Nucleus accumbens (tissue), 56 donors: ENCODE measurements around the gene SNX22.
"Not testable (repeated sequence)": the region's sequence is repeated elsewhere in the genome, so short reads cannot be mapped to it uniquely, and the experiment has no call there.

Experiments used
- DNase-seq, 56 donors: peaks; one replicate each; lab custom pipeline; 2025; lab: John Stamatoyannopoulos, UW

SNX22 gene

DNA sequence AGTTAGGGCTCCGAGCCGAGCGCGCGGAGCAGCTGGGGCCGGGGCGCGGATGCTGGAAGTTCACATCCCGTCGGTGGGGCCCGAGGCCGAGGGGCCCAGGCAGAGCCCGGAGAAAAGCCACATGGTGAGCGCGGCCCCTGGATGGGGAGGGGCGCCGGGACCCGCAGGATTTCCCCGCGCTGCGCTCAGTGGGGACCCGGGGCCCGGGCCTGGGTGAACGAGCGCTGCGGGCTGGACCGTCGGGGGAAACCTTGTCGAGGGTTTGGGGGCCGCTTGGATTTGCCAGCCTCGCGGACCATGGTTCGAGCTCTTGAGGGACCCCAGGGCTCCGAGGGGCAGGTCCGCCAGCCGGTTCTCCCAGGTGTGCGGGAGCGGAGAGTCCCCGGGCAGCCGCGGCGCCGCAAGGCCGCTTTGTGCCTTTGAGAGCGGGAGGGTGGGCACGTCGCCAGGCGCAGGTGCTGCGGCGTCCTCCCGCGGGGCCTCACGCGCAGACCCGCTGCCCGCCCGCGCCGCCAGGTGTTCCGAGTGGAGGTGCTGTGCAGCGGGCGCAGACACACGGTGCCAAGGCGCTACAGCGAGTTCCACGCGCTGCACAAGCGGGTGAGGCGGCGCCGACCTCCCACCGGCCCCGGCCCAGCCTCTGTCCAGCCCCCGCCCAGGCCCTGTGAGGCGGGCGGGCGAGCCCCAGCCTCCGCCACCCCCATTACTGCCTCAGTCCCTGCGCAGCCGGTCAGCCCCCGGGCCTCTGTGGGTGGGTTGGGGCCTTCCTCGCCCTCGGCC is at the start of gene SNX22:
TSS of gene SNX22 (plus strand) at position 5 of the 780 bp plus-strand sequence. CDS start at position 50, 45 bp downstream.
- peak in 1 of 56 donors; percentile 54 for DNase-seq

DNA sequence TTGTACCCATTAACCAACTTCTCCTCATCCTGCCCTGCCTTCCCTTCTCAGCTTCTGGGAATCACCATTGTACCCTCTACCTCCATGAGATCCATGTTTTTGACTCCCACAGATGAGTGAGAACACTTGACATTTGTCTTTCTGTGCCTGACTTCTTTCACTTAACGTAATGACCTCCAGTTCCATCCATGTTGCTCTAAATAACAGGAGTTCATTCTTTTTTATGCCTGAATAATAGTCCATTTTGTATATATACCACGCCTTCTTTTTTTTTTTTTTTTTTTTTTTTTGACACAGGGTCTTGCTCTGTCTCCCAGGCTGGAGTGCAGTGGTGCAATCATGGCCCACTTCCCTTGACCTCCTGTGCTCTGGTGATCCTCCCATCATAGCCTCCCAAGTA is 49.0 kb upstream of the SNX22 start:
- DNase-seq, result no peak

DNA sequence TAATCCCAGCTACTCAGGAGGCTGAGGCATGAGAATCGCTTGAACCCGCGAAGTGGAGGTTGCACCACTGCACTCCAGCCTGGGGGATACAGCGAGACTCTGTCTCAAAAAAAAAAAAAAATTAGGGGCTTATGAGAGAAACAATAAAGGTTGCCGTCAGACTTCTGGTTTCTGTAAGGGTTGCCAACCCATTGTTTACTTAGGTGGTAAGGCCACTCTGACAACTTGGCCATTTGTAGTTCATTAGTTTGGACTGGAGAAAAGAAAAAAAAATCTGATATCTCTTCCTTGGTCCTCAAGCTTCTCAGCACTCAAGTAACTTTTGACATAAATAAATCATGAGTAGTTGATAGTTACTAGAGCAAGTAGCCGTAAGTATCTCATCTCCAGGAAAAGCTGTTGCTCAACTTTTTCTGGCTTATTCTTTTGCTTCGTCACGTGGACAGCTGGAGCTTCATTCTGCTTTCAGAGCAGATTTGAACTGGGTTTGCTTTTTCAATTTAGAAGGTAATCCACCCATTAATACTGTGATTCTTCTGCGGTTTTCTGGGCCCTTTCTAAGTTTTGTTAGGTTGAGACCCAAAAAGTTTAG is 46.3 kb upstream of the SNX22 start:
- peak in 3 of 56 donors; percentile 8 to 26 (median 10) for DNase-seq

DNA sequence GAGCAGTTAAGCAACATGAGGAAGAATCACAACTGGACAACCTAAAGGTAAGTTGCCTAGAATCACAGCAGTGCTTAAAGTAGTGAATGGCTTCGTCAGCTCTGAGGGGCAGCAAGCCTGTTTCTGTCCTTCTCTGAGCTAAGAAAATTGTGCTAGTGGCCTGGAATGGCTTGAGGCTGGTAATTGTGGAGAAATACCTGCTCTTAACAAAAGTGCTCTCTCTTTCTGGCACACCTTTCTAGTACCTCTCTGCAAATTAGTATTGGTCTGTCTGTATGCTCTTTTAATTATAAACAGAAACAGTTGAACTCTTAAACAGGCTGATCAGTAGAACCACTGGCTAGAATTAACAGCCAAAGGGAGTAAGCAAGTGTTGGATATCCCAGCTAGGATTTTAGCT is 44.2 kb upstream of the SNX22 start:
- no peak for DNase-seq

DNA sequence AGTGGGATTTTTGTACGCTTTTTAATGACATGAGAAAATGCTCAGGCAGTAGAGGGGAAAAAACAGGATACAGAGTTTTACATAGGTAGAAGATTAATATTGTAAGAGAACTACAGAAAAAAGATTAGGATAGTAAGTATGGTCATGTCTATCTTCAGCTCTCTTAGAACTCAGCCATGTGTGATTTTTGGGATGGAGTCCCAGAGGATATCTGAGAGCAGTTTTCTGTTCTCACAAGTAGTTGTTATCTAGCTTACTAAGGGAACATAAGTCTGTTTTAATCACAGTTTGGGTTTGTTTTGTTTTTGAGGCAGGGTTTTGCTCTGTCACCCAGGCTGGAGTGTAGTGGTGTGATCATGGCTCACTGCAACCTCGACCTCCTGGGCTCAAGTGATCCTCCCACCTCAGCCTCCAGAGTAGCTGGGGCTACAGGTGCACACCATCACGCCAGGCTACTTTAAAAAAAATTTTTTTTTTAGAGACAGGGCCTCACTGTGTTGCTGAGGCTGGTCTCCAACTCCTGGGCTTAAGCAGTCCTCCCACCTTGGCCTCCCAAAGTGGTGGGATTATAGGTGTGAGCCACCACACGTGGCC is 41.3 kb upstream of the SNX22 start:
- not testable (repeated sequence) for DNase-seq

DNA sequence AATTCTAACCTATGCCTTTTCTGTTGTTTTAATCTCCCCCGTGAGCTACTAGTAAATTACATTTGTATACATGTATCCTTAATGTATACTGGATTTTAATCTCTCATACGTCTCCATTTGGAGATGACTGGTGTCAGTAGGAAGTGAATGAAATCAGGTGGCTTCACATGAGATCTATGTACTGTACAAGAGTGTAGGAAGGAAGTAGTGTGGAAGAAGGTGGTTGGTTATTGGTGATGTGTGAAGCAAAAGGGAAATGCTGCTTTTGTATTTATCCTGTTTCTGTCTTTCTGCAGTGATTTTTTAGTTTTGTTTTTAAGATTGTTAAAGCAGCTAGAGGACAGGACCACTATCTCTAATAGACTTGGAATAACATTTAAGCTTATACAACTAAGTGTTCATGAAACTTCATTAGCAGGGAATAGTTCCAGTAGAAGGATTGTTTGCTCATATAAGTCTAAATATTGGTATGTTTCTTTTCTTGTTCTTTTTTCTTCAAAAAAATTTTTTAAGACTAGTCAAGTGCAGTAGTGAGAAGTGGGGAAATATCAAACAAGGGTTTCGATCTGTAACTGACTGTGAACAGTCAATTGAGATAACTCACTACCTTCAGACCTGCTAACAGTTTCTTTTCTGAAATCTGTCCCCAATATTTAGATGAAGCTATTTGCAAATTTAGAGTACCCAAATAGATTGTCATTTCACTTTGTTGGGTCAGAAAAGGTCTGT is 40.4 kb upstream of the SNX22 start:
- no peak for DNase-seq

DNA sequence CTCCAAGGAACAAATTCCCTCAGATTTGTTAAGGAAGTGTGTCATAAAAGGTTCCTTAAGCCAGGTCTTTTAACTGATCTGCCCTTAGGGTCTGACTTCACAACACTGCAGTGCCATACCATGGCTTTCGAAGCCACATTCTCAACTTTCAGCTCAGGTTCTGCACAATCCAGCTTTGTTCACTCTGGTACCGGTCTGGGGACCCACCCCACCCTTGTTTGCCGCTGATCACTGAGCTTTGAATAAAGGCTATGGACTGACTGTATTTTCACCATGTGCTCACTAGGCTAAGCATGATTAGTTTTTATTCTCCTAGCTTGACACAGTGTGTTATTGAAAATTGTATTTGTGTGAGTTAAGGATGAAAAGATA is 39.9 kb upstream of the SNX22 start:
- DNase-seq, result no peak

DNA sequence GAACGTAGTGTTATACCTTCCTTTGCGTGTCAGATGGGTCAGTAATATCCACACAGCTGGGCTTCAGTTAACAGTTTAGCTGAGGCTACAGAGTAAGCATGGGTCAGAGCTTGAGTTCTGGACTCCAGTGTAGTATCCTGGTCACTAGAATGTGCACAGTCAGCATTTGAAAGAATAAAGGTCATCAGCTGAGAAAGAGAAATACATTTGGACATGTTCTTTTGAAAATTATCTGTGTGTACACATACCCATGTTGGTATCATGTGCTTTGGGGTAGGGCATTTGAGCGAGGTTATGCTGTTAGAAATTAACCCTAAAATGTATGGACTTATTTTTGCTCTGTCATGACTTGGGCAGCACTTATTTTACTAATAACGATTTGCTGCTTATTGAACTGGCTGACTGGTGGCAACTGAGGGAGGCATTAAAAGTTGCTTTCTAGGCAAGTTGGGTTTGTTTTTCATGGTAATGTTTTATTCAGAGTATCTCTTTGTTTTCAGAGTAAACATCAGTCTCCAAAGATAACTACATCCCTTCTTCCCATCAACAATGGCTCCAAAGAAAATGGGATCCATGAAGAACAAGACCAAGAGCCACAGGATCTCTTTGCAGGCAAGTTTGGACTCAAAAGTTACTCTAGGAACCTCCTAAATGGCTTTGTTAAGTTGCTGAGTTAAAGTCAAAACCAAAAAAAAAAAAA is 39.3 kb upstream of the SNX22 start:
- DNase-seq, result no peak

DNA sequence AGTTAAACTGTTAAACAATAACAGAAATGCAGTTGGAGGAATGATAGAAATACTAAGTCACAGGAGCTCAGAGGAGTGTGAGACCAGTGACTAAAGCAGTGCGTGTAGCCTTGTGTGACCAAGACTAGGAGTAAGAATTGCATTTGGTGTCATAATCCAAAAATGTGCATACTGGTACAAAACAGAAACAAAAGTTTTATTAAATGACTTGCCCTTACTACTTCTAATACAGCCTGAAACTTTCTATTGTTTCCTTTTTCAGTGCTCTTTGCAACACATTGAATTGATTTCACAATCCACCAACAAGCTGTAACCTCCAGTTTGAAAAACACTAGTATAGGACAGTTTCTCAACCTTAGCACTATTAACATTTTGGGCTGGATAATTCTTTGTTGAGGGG is 38.6 kb upstream of the SNX22 start:
- DNase-seq, result no peak

DNA sequence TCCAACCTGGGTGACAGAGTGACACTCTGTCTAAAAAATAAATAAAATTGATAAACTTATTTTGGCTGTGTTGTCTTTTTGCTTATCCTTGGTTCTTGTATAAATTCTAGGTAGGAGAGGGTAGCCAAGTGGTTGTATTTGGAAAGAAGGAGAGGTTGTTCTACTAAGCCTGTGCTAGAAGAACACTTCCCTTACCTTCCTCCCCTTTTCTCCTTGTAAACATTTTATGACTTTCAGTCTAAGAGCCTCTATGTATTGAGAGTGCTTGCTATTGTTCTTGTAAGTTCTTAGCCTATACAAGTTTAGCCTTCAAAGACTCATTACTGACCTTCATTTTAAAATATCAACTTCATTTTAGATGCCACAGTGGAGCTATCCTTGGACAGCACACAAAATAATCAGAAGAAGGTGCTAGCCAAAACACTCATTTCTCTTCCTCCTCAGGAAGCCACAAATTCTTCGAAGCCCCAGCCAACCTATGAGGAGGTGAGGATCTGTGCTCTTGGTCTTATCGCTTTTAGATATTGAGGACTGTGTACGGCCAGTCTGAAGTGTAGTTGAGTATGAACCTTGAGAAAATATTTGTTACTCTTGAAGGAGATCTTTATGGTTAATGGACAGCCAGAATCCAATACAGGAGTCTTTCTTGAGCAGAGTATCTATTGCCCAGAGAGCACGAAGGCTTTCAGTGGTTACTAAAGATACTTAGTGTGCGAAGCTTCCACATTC is 33.6 kb upstream of the SNX22 start:
- no peak for DNase-seq

DNA sequence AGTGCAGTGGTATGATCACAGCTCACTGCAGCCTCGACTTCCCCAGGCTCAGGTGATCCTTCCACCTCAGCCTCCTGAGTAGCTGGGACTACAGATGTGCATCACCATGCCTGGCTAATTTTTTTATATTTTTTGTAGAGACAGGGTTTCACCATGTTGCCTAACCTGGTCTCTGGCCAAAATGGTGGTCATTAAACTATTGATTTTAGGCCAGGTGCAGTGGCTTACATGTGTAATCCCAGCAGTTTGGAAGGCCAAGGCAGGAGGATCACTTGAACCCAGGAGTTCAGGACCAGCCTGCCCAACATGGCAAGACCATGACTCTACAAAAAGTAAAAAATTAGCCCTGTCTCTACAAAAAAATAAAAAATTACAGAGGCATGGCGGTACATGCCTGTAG is 31.2 kb upstream of the SNX22 start:
- not testable (repeated sequence) for DNase-seq

DNA sequence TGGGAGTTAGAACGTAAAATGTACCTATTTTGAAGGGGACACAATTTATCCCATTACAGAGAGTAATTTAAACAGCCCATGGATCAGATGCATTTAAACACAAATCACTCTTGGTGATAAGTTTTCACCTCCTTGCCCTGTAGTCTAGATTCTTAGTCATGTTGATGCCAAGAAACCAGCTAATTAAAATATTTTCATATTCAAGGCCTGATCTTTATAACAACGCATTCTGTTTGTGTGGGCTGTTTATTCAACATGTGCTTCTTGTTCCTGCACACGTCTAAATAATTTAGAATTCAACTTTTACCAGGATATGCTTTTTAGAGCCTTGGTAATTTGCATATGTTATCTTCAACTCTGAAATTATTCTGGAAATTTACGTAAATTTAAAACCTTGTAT is 29.9 kb upstream of the SNX22 start:
- no peak for DNase-seq

DNA sequence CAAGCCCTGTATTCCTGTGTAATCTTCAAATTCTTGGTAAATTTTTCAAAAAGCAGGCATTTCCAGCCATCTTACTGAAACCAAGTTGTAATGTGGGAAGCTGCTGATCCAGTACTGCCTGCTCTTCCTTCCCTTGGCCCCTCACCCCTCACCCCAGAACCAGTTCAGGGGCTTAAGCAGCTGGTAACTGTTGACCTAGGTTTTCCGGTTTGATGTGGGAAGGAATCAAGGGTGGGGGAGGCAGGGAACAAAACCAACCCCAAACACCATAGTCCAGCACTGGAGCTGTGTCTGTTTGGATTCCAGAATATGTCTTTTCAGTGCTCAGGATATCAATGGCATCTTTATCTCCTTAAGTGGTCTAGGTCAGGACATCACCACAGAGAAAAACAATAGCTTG is 29.1 kb upstream of the SNX22 start:
- DNase-seq, result peak in 14 of 56 donors; percentile 30 to 74 (median 53)

DNA sequence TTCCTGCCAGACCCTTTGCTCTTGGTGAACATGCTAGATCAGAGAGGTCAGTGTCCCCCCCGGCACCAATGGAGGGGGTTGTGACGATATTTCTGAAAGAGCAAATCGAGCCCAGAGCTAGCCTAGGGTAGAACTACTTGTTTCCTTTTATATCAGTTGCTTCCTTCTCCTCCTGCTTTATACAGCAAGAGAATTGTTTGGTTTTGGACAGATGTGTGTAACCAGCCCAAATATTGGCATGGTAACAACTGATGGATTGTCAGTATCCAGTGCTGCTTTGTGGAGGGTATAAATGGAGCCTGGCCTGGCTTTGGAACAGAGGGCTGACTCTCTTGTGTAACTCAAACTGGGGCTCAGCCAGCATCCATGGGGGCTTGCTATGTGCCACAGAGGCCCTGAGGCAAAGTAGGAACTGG is 28.6 kb upstream of the SNX22 start:
- DNase-seq, result peak in 51 of 56 donors; percentile 49 to 96 (median 84)

DNA sequence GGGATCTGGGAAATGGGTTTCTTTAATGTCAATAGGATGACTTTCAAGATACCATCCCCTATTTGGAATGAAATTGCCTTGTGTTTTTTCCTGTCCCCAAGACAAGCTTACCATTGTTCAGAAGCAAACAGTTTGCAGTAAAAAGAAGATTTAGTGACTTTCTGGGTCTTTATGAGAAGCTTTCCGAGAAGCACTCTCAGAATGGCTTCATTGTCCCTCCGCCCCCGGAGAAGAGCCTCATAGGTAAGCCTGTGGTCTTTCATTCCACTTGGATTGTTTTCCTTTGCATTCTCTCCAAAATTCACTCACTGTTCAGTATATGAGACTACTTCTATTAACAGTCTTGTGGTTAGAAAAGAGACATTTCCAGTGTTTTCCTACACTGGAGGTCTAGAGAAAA is 25.6 kb upstream of the SNX22 start:
- DNase-seq, result no peak

DNA sequence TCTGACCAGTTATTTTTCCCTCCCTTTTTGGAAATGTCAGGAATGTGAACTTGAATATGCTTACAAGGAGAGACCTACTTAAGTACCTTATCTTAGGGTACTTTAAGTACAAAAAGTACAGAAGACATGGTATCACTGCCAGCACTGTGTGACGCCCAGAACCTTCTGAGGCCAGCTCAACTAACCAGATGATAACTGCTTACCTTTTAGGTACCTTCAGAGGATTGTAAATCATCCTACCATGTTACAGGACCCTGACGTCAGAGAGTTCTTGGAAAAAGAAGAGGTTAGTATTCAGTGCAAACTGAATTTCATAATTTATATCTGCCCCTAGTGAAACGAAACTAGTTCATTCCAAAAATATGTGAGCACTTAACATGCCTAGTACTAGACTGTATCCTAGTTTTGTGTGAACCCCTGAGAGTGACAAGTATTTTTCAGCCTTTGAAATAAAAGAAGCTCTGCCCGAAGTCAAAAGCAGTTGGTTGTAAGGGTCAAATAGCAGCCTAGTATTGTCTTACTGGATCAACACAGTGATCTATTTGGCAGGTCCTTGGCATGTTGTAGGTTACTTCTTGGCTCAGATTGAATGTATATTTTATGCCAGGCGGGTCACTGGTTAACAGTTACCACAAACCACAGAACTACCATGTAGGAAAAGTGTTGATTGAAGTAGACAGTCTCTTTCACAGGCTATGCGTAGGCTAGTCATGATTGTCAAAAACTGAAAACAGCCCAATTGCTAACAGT is 23.8 kb upstream of the SNX22 start:
- no peak for DNase-seq

DNA sequence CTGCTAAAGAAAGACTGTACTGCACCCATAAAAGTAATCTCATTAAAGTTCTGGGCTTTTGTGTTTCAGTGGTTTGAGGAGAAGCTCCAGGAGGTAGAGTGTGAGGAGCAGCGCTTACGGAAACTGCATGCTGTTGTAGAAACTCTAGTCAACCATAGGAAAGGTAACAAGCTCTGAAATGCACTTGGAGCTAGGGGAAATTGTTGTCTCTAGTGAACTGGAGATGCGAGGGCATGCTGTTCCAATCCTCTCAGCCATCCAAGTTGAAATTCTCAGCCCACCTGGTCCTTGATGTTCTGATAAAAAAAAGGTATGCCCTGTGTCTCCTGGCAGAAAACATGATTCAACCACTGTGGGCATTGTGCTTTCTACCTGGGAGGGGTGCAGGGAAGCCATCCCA is 21.4 kb upstream of the SNX22 start:
- DNase-seq, result no peak

DNA sequence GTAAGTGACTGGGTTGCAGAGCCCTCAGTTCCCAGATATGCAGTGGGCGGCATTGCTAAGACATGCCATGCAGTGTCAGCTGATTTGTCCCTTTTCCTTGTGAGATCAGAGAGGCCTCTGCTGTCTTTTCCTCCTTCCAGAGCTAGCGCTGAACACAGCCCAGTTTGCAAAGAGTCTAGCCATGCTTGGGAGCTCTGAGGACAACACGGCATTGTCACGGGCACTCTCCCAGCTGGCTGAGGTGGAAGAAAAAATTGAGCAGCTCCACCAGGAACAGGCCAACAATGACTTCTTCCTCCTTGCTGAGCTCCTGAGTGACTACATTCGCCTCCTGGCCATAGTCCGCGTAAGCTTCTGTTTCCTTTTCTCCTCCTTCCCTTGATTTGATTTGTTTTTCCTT is 20.0 kb upstream of the SNX22 start:
- peak in 20 of 56 donors; percentile 2 to 54 (median 28) for DNase-seq

DNA sequence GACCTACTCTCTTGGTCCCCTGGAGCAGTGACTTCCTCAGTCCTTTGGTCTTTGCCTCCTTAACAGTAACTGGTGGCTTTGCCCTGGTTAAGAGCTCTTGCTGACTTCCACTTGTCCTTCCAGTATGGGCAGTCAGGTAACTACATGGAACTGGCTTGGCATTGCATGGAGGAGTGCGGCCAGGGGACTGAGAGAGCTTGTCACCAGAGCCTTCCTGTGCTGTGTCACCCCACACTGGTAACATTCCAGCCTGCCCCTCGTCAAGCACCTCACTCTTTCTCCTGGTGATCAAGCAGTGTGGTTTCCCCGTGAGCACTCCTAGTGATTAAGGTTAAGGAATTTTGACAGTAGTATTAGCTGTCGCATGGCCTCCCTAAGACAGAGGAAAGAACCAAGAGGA is 19.3 kb upstream of the SNX22 start:
- no peak for DNase-seq
